Posterior vena cava (tissue), 2 donors: Measurements from ENCODE around the gene GAGE12G. TPM values are rescaled to one million over a fixed set of nuclear protein-coding genes. Genes with fewer than 3 reads are reported as not detected.
A peak's percentile ranks its signal among the peaks of the same experiment; 100 is the strongest.
"Not testable (repeated sequence)": the region's sequence is repeated elsewhere in the genome, so short reads cannot be mapped to it uniquely, and the experiment has no call there.

Experiments
- DNase-seq: peaks from one replicate; pipeline ENCODE4 v3.0.0-alpha.2; 2020; ENCODE audit warnings: low spot score
- intact Hi-C, 2 donors: fragments of 100-400 bp; cut with DNase I; formaldehyde crosslinking; loops; one replicate each; pipeline versions ENCODE4 v1.14.1 to v1.14.2; 2022 to 2023
- long read RNA-seq, 2 donors: library from polyadenylated mRNA; unstranded; transcript quantifications; one replicate each; pipeline ENCODE4 v2.0.0, GENCODE V29; 2020 to 2021
- total RNA-seq, 2 donors: library from RNA; stranded (reverse); fragmentation: NEBNext Ultra II Directional; extraction: Animal tissue kit (Norgen Biotek cat#: 25700); gene quantifications; one replicate each; pipeline ENCODE4 v1.2.1, GENCODE V29; 2021
- donor health status: DM: yes; HTN: yes; CAD: no.
- donor health status: DM: yes; HTN: yes; CAD: no.

Gene GAGE12G, protein sequence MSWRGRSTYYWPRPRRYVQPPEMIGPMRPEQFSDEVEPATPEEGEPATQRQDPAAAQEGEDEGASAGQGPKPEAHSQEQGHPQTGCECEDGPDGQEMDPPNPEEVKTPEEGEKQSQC
- not detected for total RNA-seq
- long read RNA-seq, donor 1 = 0 reads
- long read RNA-seq, donor 2 = 0 reads

- DNase-seq, intact Hi-C loops: not testable (repeated sequence)
These were observed at the start of gene GAGE12G for GRCh38 chrX:49570100-49570499. TSS of gene GAGE12G (plus strand) at chrX:49570400. CDS start at chrX:49571555, 1,155 bp downstream.

DNA sequence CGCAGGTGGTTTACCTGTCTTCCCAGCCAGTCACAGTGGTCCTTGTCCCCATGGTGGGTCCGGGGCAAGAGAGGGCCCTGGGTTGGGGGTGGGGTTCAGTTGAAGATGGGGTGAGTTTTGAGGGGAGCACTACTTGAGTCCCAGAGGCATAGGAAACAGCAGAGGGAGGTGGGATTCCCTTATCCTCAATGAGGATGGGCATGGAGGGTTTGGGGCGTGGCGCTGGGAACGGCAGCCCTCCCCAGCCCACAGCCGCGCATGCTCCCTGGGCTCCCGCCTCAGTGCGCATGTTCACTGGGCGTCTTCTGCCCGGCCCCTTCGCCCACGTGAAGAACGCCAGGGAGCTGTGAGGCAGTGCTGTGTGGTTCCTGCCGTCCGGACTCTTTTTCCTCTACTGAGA is 38.3 kb upstream of the GAGE12G start, which contains the start of gene GAGE12C:
TSS of gene GAGE12C (plus strand) at position 301 of the 400 bp plus-strand sequence. CDS start 1,155 bp downstream, outside the sequence.
- intact Hi-C loops, DNase-seq: not testable (repeated sequence)

- DNase-seq, intact Hi-C loops: not testable (repeated sequence)
These were observed 28.8 kb upstream of the GAGE12G start, which contains the start of gene GAGE12D for GRCh38 chrX:49541433-49541832. TSS of gene GAGE12D (plus strand) at chrX:49541733. CDS start at chrX:49542888, 1,155 bp downstream.

- intact Hi-C loops, DNase-seq: not testable (repeated sequence)
These were observed 19.2 kb upstream of the GAGE12G start, which contains the start of gene GAGE12E for GRCh38 chrX:49550989-49551388. TSS of gene GAGE12E (plus strand) at chrX:49551289. CDS start at chrX:49552444, 1,155 bp downstream.

DNA sequence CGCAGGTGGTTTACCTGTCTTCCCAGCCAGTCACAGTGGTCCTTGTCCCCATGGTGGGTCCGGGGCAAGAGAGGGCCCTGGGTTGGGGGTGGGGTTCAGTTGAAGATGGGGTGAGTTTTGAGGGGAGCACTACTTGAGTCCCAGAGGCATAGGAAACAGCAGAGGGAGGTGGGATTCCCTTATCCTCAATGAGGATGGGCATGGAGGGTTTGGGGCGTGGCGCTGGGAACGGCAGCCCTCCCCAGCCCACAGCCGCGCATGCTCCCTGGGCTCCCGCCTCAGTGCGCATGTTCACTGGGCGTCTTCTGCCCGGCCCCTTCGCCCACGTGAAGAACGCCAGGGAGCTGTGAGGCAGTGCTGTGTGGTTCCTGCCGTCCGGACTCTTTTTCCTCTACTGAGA is 9.7 kb upstream of the GAGE12G start, which contains the start of gene GAGE12F:
TSS of gene GAGE12F (plus strand) at position 301 of the 400 bp plus-strand sequence. CDS start 1,155 bp downstream, outside the sequence.
- DNase-seq, intact Hi-C loops: not testable (repeated sequence)

- intact Hi-C loops = not testable (repeated sequence)
- DNase-seq = peak; percentile 84
These were observed 1.5 kb upstream of the GAGE12G start for GRCh38 chrX:49568728-49569127.

DNA sequence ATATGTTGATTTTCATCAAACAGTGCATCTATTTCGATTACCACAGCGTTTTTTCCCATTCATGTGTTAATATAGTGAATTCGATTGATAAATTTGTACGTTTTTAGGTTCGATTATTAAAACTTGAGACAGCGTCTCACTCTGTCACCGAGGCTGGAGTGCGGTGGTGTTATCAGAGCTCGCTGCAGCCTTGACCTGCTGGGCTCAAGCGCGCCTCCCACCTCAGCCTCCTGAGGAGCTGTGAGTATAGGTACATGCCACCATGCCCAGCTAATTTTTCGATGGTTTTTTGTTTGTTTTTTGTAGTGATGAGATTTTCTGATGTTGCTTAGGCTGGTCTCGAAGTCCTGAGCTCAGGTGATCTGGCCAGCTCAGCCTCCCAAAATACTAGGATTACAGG is 1.0 kb upstream of the GAGE12G start:
- DNase-seq = peak; percentile 68
- intact Hi-C loops = not testable (repeated sequence)

DNA sequence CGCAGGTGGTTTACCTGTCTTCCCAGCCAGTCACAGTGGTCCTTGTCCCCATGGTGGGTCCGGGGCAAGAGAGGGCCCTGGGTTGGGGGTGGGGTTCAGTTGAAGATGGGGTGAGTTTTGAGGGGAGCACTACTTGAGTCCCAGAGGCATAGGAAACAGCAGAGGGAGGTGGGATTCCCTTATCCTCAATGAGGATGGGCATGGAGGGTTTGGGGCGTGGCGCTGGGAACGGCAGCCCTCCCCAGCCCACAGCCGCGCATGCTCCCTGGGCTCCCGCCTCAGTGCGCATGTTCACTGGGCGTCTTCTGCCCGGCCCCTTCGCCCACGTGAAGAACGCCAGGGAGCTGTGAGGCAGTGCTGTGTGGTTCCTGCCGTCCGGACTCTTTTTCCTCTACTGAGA is 9.4 kb downstream of the GAGE12G start, which contains the start of gene GAGE12H:
TSS of gene GAGE12H (plus strand) at position 301 of the 400 bp plus-strand sequence. CDS start 1,155 bp downstream, outside the sequence.
- intact Hi-C loops, DNase-seq: not testable (repeated sequence)

GRCh38 chrX:49589196-49589595 is 19.0 kb downstream of the GAGE12G start, which contains the start of gene GAGE2A:
TSS of gene GAGE2A (plus strand) at chrX:49589496. CDS start at chrX:49590651, 1,155 bp downstream.
- DNase-seq, intact Hi-C loops: not testable (repeated sequence)

GRCh38 chrX:49589769-49590478 is 19.7 kb downstream of the GAGE12G start:
- DNase-seq = peak; percentile 87
- intact Hi-C loops = not testable (repeated sequence)

GRCh38 chrX:49590488-49590887 is 20.3 kb downstream of the GAGE12G start:
- intact Hi-C loops = not testable (repeated sequence)
- peak; percentile 58 for DNase-seq

- intact Hi-C loops, DNase-seq: not testable (repeated sequence)
These were observed 28.5 kb downstream of the GAGE12G start, which contains the start of gene GAGE1 for GRCh38 chrX:49598720-49599119. TSS of gene GAGE1 (plus strand) at chrX:49599020. CDS start at chrX:49600175, 1,155 bp downstream.

DNA sequence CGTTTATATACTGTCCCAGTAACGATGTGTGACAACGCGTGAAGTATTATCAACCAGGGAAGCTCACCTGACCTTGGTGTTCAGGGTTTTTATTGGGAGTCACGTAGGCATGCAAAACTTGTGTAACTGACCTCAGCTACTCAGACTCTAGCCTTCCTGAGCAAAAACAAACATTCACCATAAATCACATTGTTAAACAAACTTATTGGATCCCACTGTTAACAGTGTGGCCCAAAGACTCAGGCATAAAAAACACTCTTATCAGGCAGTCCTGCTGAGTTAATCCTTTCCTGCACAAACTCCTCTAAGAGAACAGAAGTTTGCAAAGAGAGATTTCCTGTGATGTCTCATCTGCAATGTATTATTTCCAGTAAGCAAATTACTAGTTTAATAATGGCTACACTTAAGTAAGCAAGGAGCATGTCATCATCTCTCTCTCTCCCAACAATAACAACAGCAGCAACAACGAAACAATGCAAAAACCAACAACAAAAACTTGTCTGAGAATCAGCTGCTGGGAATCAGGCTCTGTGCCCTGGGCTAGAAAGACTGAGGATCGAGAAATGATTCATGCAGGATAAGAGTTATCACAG is 40.6 kb downstream of the GAGE12G start:
- intact Hi-C loops = no loop called here
- DNase-seq = no peak

DNA sequence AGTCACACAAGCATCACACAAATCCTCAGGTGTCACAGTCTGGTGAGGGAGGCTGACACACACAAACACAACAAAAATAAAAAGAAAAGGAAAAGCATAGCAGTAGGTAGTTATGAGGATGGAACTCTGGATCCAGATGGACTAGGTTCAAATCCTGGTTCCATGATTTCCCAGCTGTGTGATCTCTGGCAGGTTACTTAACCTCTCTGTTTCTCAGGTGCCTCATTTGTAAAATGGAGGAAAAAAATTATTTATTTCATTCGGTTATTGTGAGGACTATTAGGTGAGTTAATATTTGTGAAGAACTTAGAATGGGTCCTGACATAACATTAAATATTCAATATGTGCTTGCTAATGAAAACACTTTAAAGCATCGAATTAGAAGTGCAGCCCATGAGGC is 48.4 kb downstream of the GAGE12G start:
- no peak for DNase-seq
- intact Hi-C loops = loop anchor here in 1 of 2 donors (1.0 kb wide), 1 partner anchor 18 kb away; no protein-coding TSS in a partner anchor

Other genes with a start within 250 kb of the GAGE12G start
- not detected for gene GAGE12J, start 248.4 kb upstream of the GAGE12G start, total RNA-seq
- gene GAGE13, start 238.8 kb upstream of the GAGE12G start, total RNA-seq = not detected
- not detected for gene GAGE12C, start 38.2 kb upstream of the GAGE12G start, total RNA-seq
- gene GAGE12D, start 28.7 kb upstream of the GAGE12G start, total RNA-seq = not detected
- gene GAGE12E, start 19.1 kb upstream of the GAGE12G start, total RNA-seq = not detected
- not detected for gene GAGE12F, start 9.6 kb upstream of the GAGE12G start, total RNA-seq
- not detected for gene GAGE12H, start 9.5 kb downstream of the GAGE12G start, total RNA-seq
- gene GAGE2A, start 19.1 kb downstream of the GAGE12G start, total RNA-seq = not detected
- not detected for gene GAGE1, start 28.6 kb downstream of the GAGE12G start, total RNA-seq
- not detected for gene PAGE1, start 125.6 kb downstream of the GAGE12G start, total RNA-seq